Measurements from ENCODE around the gene WWP2.

DNA sequence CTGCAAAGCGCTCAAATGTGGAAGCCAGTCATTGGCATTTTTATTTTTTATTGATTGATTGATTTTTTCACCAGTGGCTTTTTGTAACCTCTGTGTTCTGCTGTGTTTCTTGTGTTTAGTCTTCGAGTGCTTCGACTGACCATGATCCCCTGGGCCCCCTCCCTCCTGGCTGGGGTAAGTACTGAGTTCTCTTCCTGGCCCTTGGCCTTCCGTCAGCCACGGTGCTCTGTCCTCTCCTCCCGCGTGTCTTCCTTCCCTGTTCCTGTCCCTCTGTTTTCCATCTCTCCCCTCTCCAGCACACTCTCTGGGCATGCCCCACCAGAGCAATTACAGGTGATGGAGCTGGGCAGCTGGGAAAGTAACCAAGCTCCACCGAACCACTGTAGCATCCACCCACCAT lies 163.2 kb downstream of the WWP2 start:
- TF ChIP-seq POLR2A (IDR thresholded peaks at IDR 0.05): no peak
- no peak for TF ChIP-seq EP300 (IDR thresholded peaks at IDR 0.05)

All from tibial nerve (tissue), 3 donors.